Measurements from ENCODE around the gene SMIM14. TPM values are rescaled to one million over a fixed set of nuclear protein-coding genes. Genes with fewer than 3 reads are reported as not detected.

Gene SMIM14
- total and polyA plus RNA-seq, 9 of the 15 experiments (the other 6 are each of a cell fraction or from before 2014, with no cell fraction given) = 0.98 to 3.7 (median 2.2) TPM

DNA sequence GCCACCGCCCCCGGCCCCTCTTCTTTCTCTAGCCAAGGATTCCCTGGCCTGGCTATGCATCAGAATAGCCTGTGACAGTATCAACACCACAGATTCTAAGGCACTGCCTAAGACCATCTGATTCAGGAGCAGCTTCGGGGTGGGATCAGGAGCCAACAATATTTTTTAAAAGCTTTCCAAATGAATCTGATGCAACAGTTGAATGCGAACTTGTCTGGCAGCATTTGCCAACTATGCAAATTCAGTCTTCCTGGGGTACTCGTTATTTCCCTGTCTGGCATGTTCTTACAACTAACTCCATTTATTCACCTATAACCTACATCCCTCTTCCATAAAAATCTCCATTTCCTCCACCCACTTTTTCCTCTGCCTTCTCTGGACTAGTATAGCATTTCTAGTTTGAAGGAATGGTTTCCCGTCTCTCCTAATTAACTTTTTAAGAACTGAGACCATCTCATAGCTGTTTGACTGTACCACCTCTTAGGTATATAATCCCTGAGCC is 75.3 kb downstream of the SMIM14 start:
- no peaks in the 10 kb centered on the region for H3K9me3 ChIP-seq (replicated peaks; ENCODE audit: control insufficient read depth, insufficient read depth, low read depth, low read length)
- no peaks in the 10 kb centered on the region; a peak in 1 of 5 replicates for H3K4me1 ChIP-seq (replicated peaks in 1 of 2; ENCODE audit: control insufficient read depth in 2 of 2, insufficient read depth in 2 of 2, low read length in 2 of 2)
- ChIA-PET CTCF (ENCODE audit: low intra/inter-chr PET ratio) (no interaction called here), POLR2A (no interaction called here)
- no peak overlapping the region for H2AFZ ChIP-seq (ENCODE audit: low read depth, low read length)
- in situ Hi-C loops (cut with MboI) = no loop called here
- no peak overlapping the region for H3K4me2 ChIP-seq (ENCODE audit: insufficient read depth, low read length)
- intact Hi-C loops (cut with micrococcal nuclease) = no loop called here
- DNase-seq (ENCODE audit: extremely low read depth in 1 of 4, low spot score in 3 of 4) = no peak
- FAIRE-seq = no peak
- no peak overlapping the region for H3K9ac ChIP-seq (ENCODE audit: insufficient read depth in 1 of 2, low read depth in 2 of 2, low read length in 2 of 2)
- no peak for ATAC-seq
- no peaks in the 10 kb centered on the region for H3K36me3 ChIP-seq (ENCODE audit: control insufficient read depth, insufficient read depth, low read length)
- no peak for TF ChIP-seq PTTG1 (tag; IDR thresholded peaks at IDR 0.05; ENCODE audit: low read depth)
- TF ChIP-seq OTX1 (CRISPR knock-in tag; IDR thresholded peaks at IDR 0.05) = no peak
- no peak for TF ChIP-seq ZNF316 (IDR thresholded peaks at IDR 0.05)
- peaks cover 0 to 13% of the 10 kb centered on the region in 2 experiments; a peak in 3 of 5 replicates for H3K27me3 ChIP-seq (ENCODE audit: control insufficient read depth in 2 of 2, insufficient read depth in 2 of 2, low read length in 2 of 2)
- H3K9me1 ChIP-seq (ENCODE audit: control insufficient read depth, insufficient read depth, low read length) = no peaks in the 10 kb centered on the region
- no peaks in the 10 kb centered on the region; the same call in 1 of the 2 replicates for H4K20me1 ChIP-seq (replicated peaks; ENCODE audit: control insufficient read depth, insufficient read depth, low read length)
- H3K4me3 ChIP-seq = no peak overlapping the region
- BruUV-seq (replicated peaks) = no TSS peak
- 5% methylated on average over 6 of the region's 6 CpGs for WGBS (ENCODE audit: insufficient coverage, low coverage, missing lambda C conversion rate)
- H3K27ac ChIP-seq (ENCODE audit: extremely low read depth, low read depth, low read length) = no peak overlapping the region
- no peaks in the 10 kb centered on the region for H3K79me2 ChIP-seq (ENCODE audit: control insufficient read depth, insufficient read depth, low read length)

DNA sequence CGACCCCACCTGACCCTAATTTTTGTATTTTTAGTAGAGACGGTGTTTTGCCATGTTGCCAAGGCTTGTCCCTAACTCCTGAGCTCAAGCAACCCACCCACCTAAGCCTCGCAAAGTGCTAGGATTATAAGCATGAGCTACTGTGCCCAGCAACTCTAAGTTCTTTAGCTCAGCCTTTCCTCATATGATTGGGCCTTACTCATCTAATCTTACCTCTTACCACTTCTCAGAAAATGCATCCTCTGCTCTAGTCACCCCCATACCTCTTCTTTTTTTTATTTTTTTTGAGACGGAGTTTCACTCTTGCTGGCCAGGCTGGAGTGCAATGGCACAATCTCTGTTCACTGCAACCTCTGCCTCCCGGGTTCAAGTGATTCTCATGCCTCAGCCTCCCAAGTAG is 75.9 kb downstream of the SMIM14 start:
- Histone ChIP-seq H3K27me3 (ENCODE audit: control insufficient read depth in 2 of 2, insufficient read depth in 2 of 2, low read length in 2 of 2) (peaks cover 0 to 13% of the 10 kb centered on the region in 2 experiments; a peak in 3 of 5 replicates), H3K36me3 (ENCODE audit: control insufficient read depth, insufficient read depth, low read length) (no peaks in the 10 kb centered on the region), H3K4me1 (replicated peaks in 1 of 2; ENCODE audit: control insufficient read depth in 2 of 2, insufficient read depth in 2 of 2, low read length in 2 of 2) (no peaks in the 10 kb centered on the region), H2AFZ (ENCODE audit: low read depth, low read length) (no peak overlapping the region), H3K9me3 (replicated peaks; ENCODE audit: control insufficient read depth, insufficient read depth, low read depth, low read length) (no peaks in the 10 kb centered on the region), H3K9me1 (ENCODE audit: control insufficient read depth, insufficient read depth, low read length) (no peaks in the 10 kb centered on the region), H3K79me2 (ENCODE audit: control insufficient read depth, insufficient read depth, low read length) (no peaks in the 10 kb centered on the region), H3K9ac (ENCODE audit: insufficient read depth in 1 of 2, low read depth in 2 of 2, low read length in 2 of 2) (no peak overlapping the region), H3K4me2 (ENCODE audit: insufficient read depth, low read length) (no peak overlapping the region), H4K20me1 (replicated peaks; ENCODE audit: control insufficient read depth, insufficient read depth, low read length) (no peaks in the 10 kb centered on the region; the same call in 1 of the 2 replicates), H3K4me3 (no peak overlapping the region), H3K27ac (ENCODE audit: extremely low read depth, low read depth, low read length) (no peak overlapping the region)
- POLR2A ChIA-PET = interaction anchor here (1.3 kb wide), 1 partner anchor 13 kb away, joined by 4 read pairs; no protein-coding TSS in a partner anchor
- in situ Hi-C loops (cut with MboI) = no loop called here
- ATAC-seq = no peak
- DNase-seq (ENCODE audit: extremely low read depth in 1 of 4, low spot score in 3 of 4) = no peak
- WGBS (ENCODE audit: insufficient coverage, low coverage, missing lambda C conversion rate) = 21% methylated on average over 5 of the region's 5 CpGs
- CTCF ChIA-PET (ENCODE audit: low intra/inter-chr PET ratio) = no interaction called here
- no peak for FAIRE-seq
- intact Hi-C loops (cut with micrococcal nuclease) = no loop called here
- no TSS peak for BruUV-seq (replicated peaks)
- TF ChIP-seq KHSRP (IDR thresholded peaks at IDR 0.05) = no peak
- TF ChIP-seq, protein P1, sequence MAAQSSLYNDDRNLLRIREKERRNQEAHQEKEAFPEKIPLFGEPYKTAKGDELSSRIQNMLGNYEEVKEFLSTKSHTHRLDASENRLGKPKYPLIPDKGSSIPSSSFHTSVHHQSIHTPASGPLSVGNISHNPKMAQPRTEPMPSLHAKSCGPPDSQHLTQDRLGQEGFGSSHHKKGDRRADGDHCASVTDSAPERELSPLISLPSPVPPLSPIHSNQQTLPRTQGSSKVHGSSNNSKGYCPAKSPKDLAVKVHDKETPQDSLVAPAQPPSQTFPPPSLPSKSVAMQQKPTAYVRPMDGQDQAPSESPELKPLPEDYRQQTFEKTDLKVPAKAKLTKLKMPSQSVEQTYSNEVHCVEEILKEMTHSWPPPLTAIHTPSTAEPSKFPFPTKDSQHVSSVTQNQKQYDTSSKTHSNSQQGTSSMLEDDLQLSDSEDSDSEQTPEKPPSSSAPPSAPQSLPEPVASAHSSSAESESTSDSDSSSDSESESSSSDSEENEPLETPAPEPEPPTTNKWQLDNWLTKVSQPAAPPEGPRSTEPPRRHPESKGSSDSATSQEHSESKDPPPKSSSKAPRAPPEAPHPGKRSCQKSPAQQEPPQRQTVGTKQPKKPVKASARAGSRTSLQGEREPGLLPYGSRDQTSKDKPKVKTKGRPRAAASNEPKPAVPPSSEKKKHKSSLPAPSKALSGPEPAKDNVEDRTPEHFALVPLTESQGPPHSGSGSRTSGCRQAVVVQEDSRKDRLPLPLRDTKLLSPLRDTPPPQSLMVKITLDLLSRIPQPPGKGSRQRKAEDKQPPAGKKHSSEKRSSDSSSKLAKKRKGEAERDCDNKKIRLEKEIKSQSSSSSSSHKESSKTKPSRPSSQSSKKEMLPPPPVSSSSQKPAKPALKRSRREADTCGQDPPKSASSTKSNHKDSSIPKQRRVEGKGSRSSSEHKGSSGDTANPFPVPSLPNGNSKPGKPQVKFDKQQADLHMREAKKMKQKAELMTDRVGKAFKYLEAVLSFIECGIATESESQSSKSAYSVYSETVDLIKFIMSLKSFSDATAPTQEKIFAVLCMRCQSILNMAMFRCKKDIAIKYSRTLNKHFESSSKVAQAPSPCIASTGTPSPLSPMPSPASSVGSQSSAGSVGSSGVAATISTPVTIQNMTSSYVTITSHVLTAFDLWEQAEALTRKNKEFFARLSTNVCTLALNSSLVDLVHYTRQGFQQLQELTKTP (IDR thresholded peaks at IDR 0.05; ENCODE audit: low read depth in 1 of 2, partially characterized antibody in 2 of 2) = no peak
- TF ChIP-seq CBX5 (IDR thresholded peaks at IDR 0.05; ENCODE audit: borderline replicate concordance, low read depth) = no peak
- no peak for TF ChIP-seq FOXJ2 (tag; IDR thresholded peaks at IDR 0.05)
- TF ChIP-seq, protein P2, sequence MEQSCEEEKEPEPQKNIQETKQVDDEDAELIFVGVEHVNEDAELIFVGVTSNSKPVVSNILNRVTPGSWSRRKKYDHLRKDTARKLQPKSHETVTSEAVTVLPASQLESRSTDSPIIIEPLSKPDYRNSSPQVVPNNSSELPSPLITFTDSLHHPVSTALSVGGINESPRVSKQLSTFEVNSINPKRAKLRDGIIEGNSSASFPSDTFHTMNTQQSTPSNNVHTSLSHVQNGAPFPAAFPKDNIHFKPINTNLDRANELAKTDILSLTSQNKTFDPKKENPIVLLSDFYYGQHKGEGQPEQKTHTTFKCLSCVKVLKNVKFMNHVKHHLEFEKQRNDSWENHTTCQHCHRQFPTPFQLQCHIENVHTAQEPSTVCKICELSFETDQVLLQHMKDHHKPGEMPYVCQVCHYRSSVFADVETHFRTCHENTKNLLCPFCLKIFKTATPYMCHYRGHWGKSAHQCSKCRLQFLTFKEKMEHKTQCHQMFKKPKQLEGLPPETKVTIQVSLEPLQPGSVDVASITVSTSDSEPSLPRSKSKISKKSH (CRISPR knock-in tag; IDR thresholded peaks at IDR 0.05) = no peak
- no peak for TF ChIP-seq RB1 (IDR thresholded peaks at IDR 0.05; ENCODE audit: low read depth)
- no peak for TF ChIP-seq SMAD4 (CRISPR knock-in tag; conservative IDR thresholded peaks at IDR 0.05)
- TF ChIP-seq TSC22D4 (tag; IDR thresholded peaks at IDR 0.05) = no peak
- TF ChIP-seq SP2 (IDR thresholded peaks at IDR 0.05; ENCODE audit: extremely low read depth, low read depth, low read length, poor library complexity, severe bottlenecking) = no peak

All from K562 (cell line).